H1 (cell line): Measurements from ENCODE around the gene LRRC32. TPM values are rescaled to one million over a fixed set of nuclear protein-coding genes. Genes with fewer than 3 reads are reported as not detected.

Experiments used
- CTCF ChIA-PET: fragments of 300-600 bp; sonication (Branson Sonifier 250); formaldehyde crosslinking; loops from one replicate; lab custom pipeline; 2021; ENCODE audit not compliant: partially characterized antibody; lab: Charles Lee
- POLR2A ChIA-PET: fragments of 300-600 bp; sonication (Branson Sonifier 250); formaldehyde crosslinking; loops from one replicate; lab custom pipeline; 2021; ENCODE audit warnings: inconsistent platforms; ENCODE audit not compliant: partially characterized antibody; lab: Charles Lee
- DNase-seq, 2 experiments: peaks; one replicate each; pipeline versions ENCODE4 v3.0.0 to v3.0.0-alpha.2; 2010 to 2022; ENCODE audit warnings: low spot score in 2 of 2, low read depth in 1 of 2, mixed read lengths in 1 of 2
- FAIRE-seq: peaks from 2 replicates; lab custom pipeline; 2011; peaks lifted over from hg19 to GRCh38; lab: Jason Lieb, UNC
- H2AFZ ChIP-seq: 2 replicates; pipeline ENCODE4 v1.8.1; 2012; ENCODE audit warnings: low read length, inconsistent platforms
- H2AK5ac ChIP-seq: 2 replicates; pipeline ENCODE4 v1.6.1; 2013; ENCODE audit warnings: low read depth, low read length
- H2BK120ac ChIP-seq: replicated peaks from 2 replicates; pipeline ENCODE3; 2013; ENCODE audit warnings: low read depth, low read length, inconsistent platforms
- H2BK12ac ChIP-seq: 2 replicates; pipeline ENCODE4 v1.6.1; 2013; ENCODE audit warnings: low read depth, low read length
- H2BK15ac ChIP-seq: 2 replicates; pipeline ENCODE4 v1.6.1; 2013; ENCODE audit warnings: low read length
- H2BK20ac ChIP-seq: 2 replicates; pipeline ENCODE4 v1.6.1; 2013; ENCODE audit warnings: low read length
- H2BK5ac ChIP-seq: 2 replicates; pipeline ENCODE4 v1.6.1; 2013; ENCODE audit warnings: low read depth, low read length
- H3K14ac ChIP-seq: 2 replicates; pipeline ENCODE4 v1.6.1; 2013; ENCODE audit warnings: inconsistent platforms; ENCODE audit not compliant: insufficient read length
- H3K18ac ChIP-seq: 2 replicates; pipeline ENCODE4 v1.6.1; 2013; ENCODE audit warnings: low read length; ENCODE audit errors: extremely low read depth
- H3K23ac ChIP-seq: 2 replicates; pipeline ENCODE4 v1.6.1; 2013; ENCODE audit warnings: inconsistent platforms; ENCODE audit not compliant: insufficient read length
- H3K23me2 ChIP-seq: 2 replicates; pipeline ENCODE4 v1.6.1; 2013; ENCODE audit warnings: low read depth, low read length
- H3K27ac ChIP-seq: 2 replicates; pipeline ENCODE4 v1.6.1; 2011; ENCODE audit warnings: low read depth, low read length, inconsistent platforms
- H3K27me3 ChIP-seq, 4 experiments: replicated peaks in 1 of 4; 1 replicate in 1 of 4; 2 replicates in 3 of 4; pipeline versions ENCODE4 v1.6.1 to v1.8.1; 2011 to 2013; ENCODE audit warnings: low read length in 3 of 4, mild to moderate bottlenecking in 3 of 4, inconsistent platforms in 2 of 4, mixed read lengths in 2 of 4, moderate library complexity in 1 of 4; ENCODE audit not compliant: control insufficient read depth in 3 of 4, insufficient read depth in 3 of 4; ENCODE audit errors: extremely low read depth in 1 of 4
- H3K36me3 ChIP-seq, 4 experiments: 2 replicates each; pipeline versions ENCODE4 v1.6.1 to v1.8.1; 2011 to 2013; ENCODE audit warnings: mild to moderate bottlenecking in 4 of 4, low read length in 3 of 4, moderate library complexity in 2 of 4, control low read depth in 1 of 4, inconsistent platforms in 1 of 4; ENCODE audit not compliant: insufficient read depth in 4 of 4, control insufficient read depth in 2 of 4
- H3K4ac ChIP-seq: replicated peaks from 2 replicates; pipeline ENCODE3; 2013; ENCODE audit warnings: low read length, low read depth, mixed read lengths, inconsistent platforms; ENCODE audit not compliant: insufficient read length
- H3K4me1 ChIP-seq, 4 experiments: replicated peaks in 1 of 4; 1 replicate in 1 of 4; 2 replicates in 3 of 4; pipeline versions ENCODE4 v1.6.1 to v1.8.1; 2011 to 2013; ENCODE audit warnings: low read length in 3 of 4, inconsistent platforms in 2 of 4, mixed read lengths in 1 of 4; ENCODE audit not compliant: insufficient read depth in 4 of 4, control insufficient read depth in 3 of 4
- H3K4me2 ChIP-seq, 2 experiments: 2 replicates each; pipeline versions ENCODE4 v1.6.1 to v1.8.1; 2011 to 2013; ENCODE audit warnings: low read depth in 2 of 2, low read length in 2 of 2, control low read depth in 1 of 2, inconsistent platforms in 1 of 2, mild to moderate bottlenecking in 1 of 2; ENCODE audit not compliant: insufficient read depth in 1 of 2
- H3K4me3 ChIP-seq, 4 experiments: fragments of 200-600, 300-600 bp in 1 of 4; sonication (generic), shearing (Covaris generic), sonication (Bioruptor Twin) in 1 of 4; 2 replicates each; pipeline versions ENCODE4 v1.5.1 to v1.8.1; 2011 to 2016; ENCODE audit warnings: low read length in 4 of 4, low read depth in 3 of 4, control low read depth in 2 of 4, inconsistent platforms in 2 of 4, mild to moderate bottlenecking in 2 of 4, mixed read lengths in 1 of 4, moderate library complexity in 1 of 4; ENCODE audit not compliant: insufficient read depth in 2 of 4; ENCODE audit errors: extremely low read depth in 1 of 4
- H3K56ac ChIP-seq: replicated peaks from 2 replicates; pipeline ENCODE3; 2013; ENCODE audit warnings: low read depth, mild to moderate bottlenecking, mixed read lengths, low read length, inconsistent platforms; ENCODE audit not compliant: insufficient read length
- H3K79me1 ChIP-seq: 2 replicates; pipeline ENCODE4 v1.6.1; 2013; ENCODE audit warnings: low read depth, low read length, control low read depth
- H3K79me2 ChIP-seq, 2 experiments: 2 replicates each; pipeline versions ENCODE4 v1.6.1 to v1.8.1; 2012 to 2013; ENCODE audit warnings: low read length in 2 of 2, mild to moderate bottlenecking in 2 of 2, inconsistent platforms in 1 of 2; ENCODE audit not compliant: insufficient read depth in 2 of 2, control insufficient read depth in 1 of 2
- H3K9ac ChIP-seq, 4 experiments: replicated peaks in 1 of 4; 1 replicate in 1 of 4; 2 replicates in 3 of 4; pipeline versions ENCODE4 v1.6.1 to v1.8.1; 2011 to 2013; ENCODE audit warnings: low read depth in 3 of 4, low read length in 3 of 4, control low read depth in 2 of 4, mild to moderate bottlenecking in 2 of 4, moderate library complexity in 2 of 4, inconsistent platforms in 1 of 4; ENCODE audit errors: extremely low read depth in 1 of 4
- H3K9me3 ChIP-seq, 2 experiments: 2 replicates each; pipeline versions ENCODE4 v1.6.1 to v1.8.1; 2012 to 2013; ENCODE audit warnings: mild to moderate bottlenecking in 2 of 2, moderate library complexity in 2 of 2, control low read depth in 1 of 2, inconsistent platforms in 1 of 2, low read depth in 1 of 2, low read length in 1 of 2, mixed read lengths in 1 of 2; ENCODE audit not compliant: insufficient read depth in 2 of 2
- H4K20me1 ChIP-seq, 2 experiments: replicated peaks in 1 of 2; 2 replicates each; pipeline versions ENCODE3 to v1.8.1; 2011 to 2013; ENCODE audit warnings: inconsistent platforms in 2 of 2, low read length in 2 of 2, mild to moderate bottlenecking in 1 of 2; ENCODE audit not compliant: insufficient read depth in 2 of 2, control insufficient read depth in 1 of 2
- H4K5ac ChIP-seq: 2 replicates; pipeline ENCODE4 v1.6.1; 2013; ENCODE audit warnings: low read length, low read depth, mixed read lengths, inconsistent platforms; ENCODE audit not compliant: insufficient read length
- H4K8ac ChIP-seq: 2 replicates; pipeline ENCODE4 v1.8.0; 2013; ENCODE audit warnings: mild to moderate bottlenecking, moderate library complexity, low read length, inconsistent platforms; ENCODE audit not compliant: insufficient read depth; ENCODE audit errors: extremely low read depth
- H4K91ac ChIP-seq: replicated peaks from 2 replicates; pipeline ENCODE3; 2013; ENCODE audit warnings: low read length, mixed read lengths, inconsistent platforms; ENCODE audit not compliant: insufficient read length
- ASH2L ChIP-seq: fragments of 200-600, 300-600 bp; sonication (generic); IDR thresholded peaks from one replicate; pipeline ENCODE4 v1.7.1; 2017; ENCODE audit warnings: low read length
- BACH1 ChIP-seq: IDR thresholded peaks from 2 replicates; pipeline ENCODE4 v1.6.1; 2012; ENCODE audit warnings: low read length, improper control_type of control experiment
- BRCA1 ChIP-seq: IDR thresholded peaks from 2 replicates; pipeline ENCODE4 v1.6.1; 2012; ENCODE audit warnings: low read depth, low read length, improper control_type of control experiment
- CTBP2 ChIP-seq: IDR thresholded peaks from 2 replicates; pipeline ENCODE4 v1.7.0; 2011; ENCODE audit warnings: borderline replicate concordance, mild to moderate bottlenecking, moderate library complexity, mixed read lengths, low read length; ENCODE audit not compliant: insufficient read depth, insufficient read length
- EGR1 ChIP-seq: IDR thresholded peaks from 2 replicates; pipeline ENCODE4 v1.6.1; 2011; ENCODE audit warnings: low read depth, low read length, borderline replicate concordance
- NRF1 ChIP-seq: IDR thresholded peaks from 2 replicates; pipeline ENCODE4 v1.6.1; 2011; ENCODE audit warnings: mild to moderate bottlenecking, low read depth, low read length, improper control_type of control experiment
- RBBP5 ChIP-seq: IDR thresholded peaks from 2 replicates; pipeline ENCODE4 v1.7.1; 2012; ENCODE audit warnings: low read depth, mild to moderate bottlenecking, inconsistent platforms, low read length, moderate library complexity, borderline replicate concordance
- SAP30 ChIP-seq: fragments of 300-600 bp; sonication (generic); IDR thresholded peaks from 2 replicates; pipeline ENCODE4 v1.7.1; 2012; ENCODE audit warnings: low read length, moderate library complexity, mild to moderate bottlenecking, inconsistent platforms; ENCODE audit not compliant: insufficient read depth, insufficient replicate concordance
- SIN3A ChIP-seq, 2 experiments: IDR thresholded peaks in 1 of 2; conservative IDR thresholded peaks in 1 of 2; 2 replicates each; pipeline ENCODE4 v1.6.1; 2011 to 2012; ENCODE audit warnings: low read length in 2 of 2, improper control_type of control experiment in 1 of 2, low read depth in 1 of 2, mild to moderate bottlenecking in 1 of 2
- SP1 ChIP-seq: IDR thresholded peaks from 2 replicates; pipeline ENCODE4 v1.6.1; 2011; ENCODE audit warnings: low read depth, low read length
- SP2 ChIP-seq: IDR thresholded peaks from 2 replicates; pipeline ENCODE4 v1.6.1; 2012; ENCODE audit warnings: mild to moderate bottlenecking, low read length, inconsistent platforms
- TCF12 ChIP-seq: IDR thresholded peaks from 2 replicates; pipeline ENCODE4 v1.6.1; 2011; ENCODE audit warnings: low read depth, mild to moderate bottlenecking, low read length
- WGBS, 2 experiments: shearing (Covaris generic) in 1 of 2; methylation state at CpG; one replicate each; pipeline versions ENCODE4 v1.1.6 to v1.1.7; 2013 to 2015; ENCODE audit warnings: low lambda C conversion rate in 2 of 2, mixed read lengths in 2 of 2, inconsistent platforms in 1 of 2, low coverage in 1 of 2, missing lambda C conversion rate in 1 of 2; ENCODE audit not compliant: insufficient replicate concordance in 2 of 2, insufficient coverage in 1 of 2, insufficient read length in 1 of 2; ENCODE audit errors: extremely low coverage in 1 of 2, missing lambda C conversion rate in 1 of 2; 5-methylcytosine and 5-hydroxymethylcytosine counted together
- polyA plus RNA-seq, 7 experiments: library from polyadenylated mRNA; depleted of rRNA in 3 of 7; stranded (reverse) in 5 of 7; unstranded in 2 of 7; fragments of >200 nt in 5 of 7; fragments of 200-250 nt in 2 of 7; gene quantifications; 1 replicate in 5 of 7; 2 replicates in 1 of 7; 4 replicates in 1 of 7; pipeline versions ENCODE4 v1.2.1 to v1.2.3, GENCODE V29; 2011 to 2013; ENCODE audit warnings: missing spikeins in 2 of 7, mixed read lengths in 2 of 7
- total RNA-seq: library from RNA; stranded (reverse); fragmentation: NEBNext Ultra II Directional; extraction: Animal tissue kit (Norgen Biotek cat#: 25700); gene quantifications from 2 replicates; pipeline ENCODE4 v1.2.1, GENCODE V29; 2021

LRRC32 gene
- total and polyA plus RNA-seq, 2 of the 8 experiments (the other 6 are each of a cell fraction or from before 2014, with no cell fraction given) = 0.99 to 1.9 TPM

- Histone ChIP-seq H3K36me3 (no peaks in the 10 kb centered on the region), H3K4me3 (no peak overlapping the region), H4K20me1 (no peaks in the 10 kb centered on the region), H3K79me1 (no peaks in the 10 kb centered on the region), H3K23me2 (peaks cover 5% of the 10 kb centered on the region; the same call in 1 of the 2 replicates), H4K91ac (no peak overlapping the region), H3K9ac (no peak overlapping the region), H2AFZ (no peak overlapping the region), H3K18ac (no peak overlapping the region), H3K9me3 (no peaks in the 10 kb centered on the region), H2BK15ac (no peak overlapping the region), H2BK20ac (no peak overlapping the region), H4K5ac (no peak overlapping the region), H2BK120ac (no peak overlapping the region), H3K79me2 (no peaks in the 10 kb centered on the region), H3K56ac (no peak overlapping the region), H4K8ac (no peak overlapping the region), H3K4me1 (peaks cover 0 to 12% (median 1%) of the 10 kb centered on the region in 4 experiments; a peak in 5 of 7 replicates), H3K27ac (no peak overlapping the region), H3K23ac (no peak overlapping the region), H2AK5ac (no peak overlapping the region), H3K27me3 (peaks cover 0 to 21% (median 14%) of the 10 kb centered on the region in 4 experiments; a peak in 5 of 7 replicates), H3K4ac (no peak overlapping the region), H2BK12ac (no peak overlapping the region), H3K14ac (no peak overlapping the region), H2BK5ac (no peak overlapping the region; the same call in 1 of the 2 replicates), H3K4me2 (no peak overlapping the region)
- CTCF ChIA-PET = no interaction called here
- TF ChIP-seq SP2 (no peak), RBBP5 (no peak), SP1 (no peak), SIN3A (conservative IDR thresholded peaks at IDR 0.05 in 1 of 2, IDR thresholded peaks at IDR 0.05 in 1 of 2; ENCODE audit: low read depth in 1 of 2, low read length in 2 of 2) (no peak), NRF1 (no peak), BRCA1 (no peak), TCF12 (no peak), EGR1 (no peak), ASH2L (no peak), SAP30 (no peak), BACH1 (no peak), CTBP2 (no peak)
- POLR2A ChIA-PET = no interaction called here
- 87% methylated on average over 7 of the region's 7 CpGs; no CpG with 5 or more reads in 1 of the 2 experiments for WGBS, 2 experiments
- FAIRE-seq (no peak), DNase-seq (no peak)
Measured at GRCh38 chr11:76666408-76666807, 4.1 kb downstream of the LRRC32 start.
